Activated CD8-positive, alpha-beta T cell treated with anti-CD3 and anti-CD28 coated beads for 36 hours (primary cell): ENCODE measurements around the gene ZDHHC5. TPM values are rescaled to one million over a fixed set of nuclear protein-coding genes. Genes with fewer than 3 reads are reported as not detected.
A peak's percentile ranks its signal among the peaks of the same experiment; 100 is the strongest.
"Not testable (repeated sequence)": the region's sequence is repeated elsewhere in the genome, so short reads cannot be mapped to it uniquely, and the experiment has no call there.

Experiments
- ATAC-seq: fragments of 200-7000 bp; cut with Tn5 transposase; one replicate; pipeline ENCODE4 v1.10.0; 2021; ENCODE audit warnings: mild to moderate bottlenecking, moderate library complexity
- CTCF ChIA-PET: fragments of 350-600 bp; sonication (Branson Sonifier 250); formaldehyde crosslinking; loops from one replicate; lab custom pipeline; 2021; ENCODE audit warnings: antibody characterized with exemption; lab: Charles Lee
- POLR2A ChIA-PET: fragments of 350-600 bp; sonication (Branson Sonifier 250); formaldehyde crosslinking; loops from one replicate; lab custom pipeline; 2021; ENCODE audit warnings: antibody characterized with exemption; lab: Charles Lee
- DNase-seq: peaks from one replicate; pipeline ENCODE4 v3.0.0-alpha.2; 2020
- H3K27ac Mint-ChIP-seq: one replicate; pipeline ENCODE4 v1.8.0; 2021; ENCODE audit warnings: mild to moderate bottlenecking, mixed read lengths
- H3K27me3 Mint-ChIP-seq: one replicate; pipeline ENCODE4 v1.8.0; 2021; ENCODE audit warnings: mixed read lengths
- H3K36me3 Mint-ChIP-seq: one replicate; pipeline ENCODE4 v1.8.0; 2021; ENCODE audit warnings: low read depth, mixed read lengths
- H3K4me1 Mint-ChIP-seq: one replicate; pipeline ENCODE4 v1.8.0; 2021; ENCODE audit warnings: low read depth, mixed read lengths
- H3K4me3 Mint-ChIP-seq: one replicate; pipeline ENCODE4 v1.8.0; 2021; ENCODE audit warnings: mild to moderate bottlenecking, moderate library complexity, mixed read lengths
- H3K9me3 Mint-ChIP-seq: one replicate; pipeline ENCODE4 v1.8.0; 2021; ENCODE audit warnings: mixed read lengths
- intact Hi-C: fragments of 100-400 bp; cut with micrococcal nuclease; formaldehyde crosslinking; loops from one replicate; pipeline ENCODE4 v1.10.0; 2022
- total RNA-seq, 2 experiments: library from RNA; stranded (reverse); gene quantifications; one replicate each; pipeline ENCODE4 v1.2.3, GENCODE V29; 2021
- TF ChIP-seq, protein P1 (sequence below): fragments of 200-600 bp; IDR thresholded peaks from one replicate; pipeline ENCODE4 v1.8.0; 2022; ENCODE audit warnings: antibody characterized with exemption, mild to moderate bottlenecking

The ZDHHC5 gene
- total RNA-seq, 2 experiments from 2014 or later = 53.7 to 54.8 TPM

GRCh38 chr11:57709802-57710367 lies 42.0 kb downstream of the ZDHHC5 start:
- H3K4me1 Mint-ChIP-seq = peaks cover 43% of the 10 kb centered on the region
- peak overlapping the region; percentile 1 for H3K4me3 Mint-ChIP-seq
- CTCF ChIA-PET = interaction anchor here (1.2 to 3.3 kb wide), 2 partner anchors 91 to 142 kb away, joined by 4 to 18 read pairs; partner anchors contain the start of gene UBE2L6
- no peak for DNase-seq
- TF ChIP-seq, protein P1, sequence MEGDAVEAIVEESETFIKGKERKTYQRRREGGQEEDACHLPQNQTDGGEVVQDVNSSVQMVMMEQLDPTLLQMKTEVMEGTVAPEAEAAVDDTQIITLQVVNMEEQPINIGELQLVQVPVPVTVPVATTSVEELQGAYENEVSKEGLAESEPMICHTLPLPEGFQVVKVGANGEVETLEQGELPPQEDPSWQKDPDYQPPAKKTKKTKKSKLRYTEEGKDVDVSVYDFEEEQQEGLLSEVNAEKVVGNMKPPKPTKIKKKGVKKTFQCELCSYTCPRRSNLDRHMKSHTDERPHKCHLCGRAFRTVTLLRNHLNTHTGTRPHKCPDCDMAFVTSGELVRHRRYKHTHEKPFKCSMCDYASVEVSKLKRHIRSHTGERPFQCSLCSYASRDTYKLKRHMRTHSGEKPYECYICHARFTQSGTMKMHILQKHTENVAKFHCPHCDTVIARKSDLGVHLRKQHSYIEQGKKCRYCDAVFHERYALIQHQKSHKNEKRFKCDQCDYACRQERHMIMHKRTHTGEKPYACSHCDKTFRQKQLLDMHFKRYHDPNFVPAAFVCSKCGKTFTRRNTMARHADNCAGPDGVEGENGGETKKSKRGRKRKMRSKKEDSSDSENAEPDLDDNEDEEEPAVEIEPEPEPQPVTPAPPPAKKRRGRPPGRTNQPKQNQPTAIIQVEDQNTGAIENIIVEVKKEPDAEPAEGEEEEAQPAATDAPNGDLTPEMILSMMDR = no peak
- no peak for ATAC-seq
- no peaks in the 10 kb centered on the region for H3K9me3 Mint-ChIP-seq
- POLR2A ChIA-PET = interaction anchor here (1.2 to 4.2 kb wide), 4 partner anchors 11 to 34 kb away, joined by 3 to 13 read pairs (median 4); partner anchors contain the start of gene SELENOH
- peak overlapping the region; percentile 14 for H3K27ac Mint-ChIP-seq
- peaks cover 16% of the 10 kb centered on the region for H3K36me3 Mint-ChIP-seq
- H3K27me3 Mint-ChIP-seq = no peaks in the 10 kb centered on the region
- intact Hi-C loops = loop anchor here (5.0 kb wide), 1 partner anchor 43 kb away; the partner anchor contains the start of gene ZDHHC5

GRCh38 chr11:57711414-57712255 lies 43.7 kb downstream of the ZDHHC5 start, which contains the start of gene MED19:
Gene MED19, minus strand, starts transcription at chr11:57712215. Its CDS starts 36 bp downstream, at chr11:57712179.
- DNase-seq = peak; percentile 86
- peaks cover 46% of the 10 kb centered on the region for H3K4me1 Mint-ChIP-seq
- TF ChIP-seq, protein P1 = no peak
- no peaks in the 10 kb centered on the region for H3K27me3 Mint-ChIP-seq
- peak; percentile 42 for ATAC-seq
- H3K36me3 Mint-ChIP-seq = peaks cover 18% of the 10 kb centered on the region
- ChIA-PET CTCF (interaction anchor here (1.4 kb wide), 1 partner anchor 89 kb away, joined by 5 read pairs; no protein-coding TSS in a partner anchor), POLR2A (interaction anchor here (1.0 to 2.0 kb wide), 6 partner anchors 9 to 144 kb away, joined by 3 to 8 read pairs (median 5); partner anchors contain the start of genes SELENOH and UBE2L6)
- H3K4me3 Mint-ChIP-seq = peak within 1 kb of the TSS; percentile 85
- no peaks in the 10 kb centered on the region for H3K9me3 Mint-ChIP-seq
- H3K27ac Mint-ChIP-seq = peak within 1 kb of the TSS; percentile 90
- intact Hi-C loops = loop anchor here (1.0 to 5.0 kb wide), 2 partner anchors 30 to 44 kb away; partner anchors contain the start of genes SELENOH and ZDHHC5

DNA sequence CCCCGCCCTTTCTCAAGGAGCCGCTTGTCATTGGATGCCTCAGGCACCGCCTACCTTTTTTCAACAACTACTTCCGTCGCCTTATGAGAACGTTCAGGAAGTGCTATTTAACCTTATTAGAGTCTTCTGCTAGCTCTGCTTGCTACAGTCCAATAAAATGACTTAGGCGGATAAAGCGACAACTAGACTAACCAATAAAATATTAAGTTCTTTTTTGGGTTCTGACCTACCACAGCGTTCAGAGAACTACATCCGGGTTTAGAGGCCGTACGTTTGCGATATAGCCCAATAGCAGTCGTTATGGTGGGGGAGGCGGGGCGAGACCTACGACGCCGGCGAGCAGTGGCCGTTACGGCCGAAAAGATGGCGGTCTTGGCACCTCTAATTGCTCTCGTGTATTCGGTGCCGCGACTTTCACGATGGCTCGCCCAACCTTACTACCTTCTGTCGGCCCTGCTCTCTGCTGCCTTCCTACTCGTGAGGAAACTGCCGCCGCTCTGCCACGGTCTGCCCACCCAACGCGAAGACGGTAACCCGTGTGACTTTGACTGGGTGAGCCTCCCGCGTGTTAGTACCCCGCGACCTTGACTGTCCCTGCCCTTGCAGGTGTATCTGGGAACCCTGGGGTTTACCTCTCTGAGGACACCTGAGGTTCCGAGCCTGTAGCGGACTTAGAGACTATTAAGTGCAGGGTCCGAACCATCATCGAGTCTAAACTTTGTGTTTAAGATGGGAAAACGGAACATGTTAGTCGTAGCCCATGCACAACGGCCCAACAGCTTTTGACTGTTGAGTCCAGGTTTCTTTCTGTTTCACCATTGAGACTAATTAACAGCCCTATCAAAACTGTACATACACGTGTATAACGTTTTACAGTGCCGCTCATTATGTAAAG lies 44.6 kb downstream of the ZDHHC5 start, which contains the start of gene TMX2:
TMX2 (plus strand) TSS at position 338 of the 895 bp plus-strand sequence; CDS start at position 364, 26 bp downstream.
- DNase-seq (peak; percentile 97), ATAC-seq (peak; percentile 91)
- no peaks in the 10 kb centered on the region for H3K9me3 Mint-ChIP-seq
- TF ChIP-seq, protein P1 = no peak
- ChIA-PET POLR2A (interaction anchor here (1.0 to 2.0 kb wide), 6 partner anchors 9 to 145 kb away, joined by 4 to 8 read pairs (median 5); partner anchors contain the start of genes SELENOH and UBE2L6), CTCF (interaction anchor here (1.4 to 3.0 kb wide), 2 partner anchors 88 to 89 kb away, joined by 5 to 18 read pairs; no protein-coding TSS in a partner anchor)
- peaks cover 46% of the 10 kb centered on the region for H3K4me1 Mint-ChIP-seq
- peak within 1 kb of the TSS; percentile 85 for H3K4me3 Mint-ChIP-seq
- intact Hi-C loops = loop anchor here (1.0 to 5.0 kb wide), 2 partner anchors 29 to 45 kb away; partner anchors contain the start of genes SELENOH and ZDHHC5
- H3K27ac Mint-ChIP-seq = peak within 1 kb of the TSS; percentile 90
- no peaks in the 10 kb centered on the region for H3K27me3 Mint-ChIP-seq
- peaks cover 19% of the 10 kb centered on the region for H3K36me3 Mint-ChIP-seq

- Mint-ChIP-seq H3K9me3 (no peaks in the 10 kb centered on the region), H3K27me3 (no peaks in the 10 kb centered on the region), H3K27ac (peak overlapping the region; percentile 90), H3K36me3 (peaks cover 23% of the 10 kb centered on the region), H3K4me1 (peaks cover 41% of the 10 kb centered on the region), H3K4me3 (peak overlapping the region; percentile 85)
- intact Hi-C loops = loop anchor here (5.0 kb wide), 1 partner anchor 47 kb away; the partner anchor contains the start of gene ZDHHC5
- DNase-seq (no peak), ATAC-seq (no peak)
- ChIA-PET POLR2A (interaction anchor here (1.0 to 1.4 kb wide), 4 partner anchors 10 to 33 kb away, joined by 3 to 4 read pairs (median 4); partner anchors contain the start of gene SELENOH), CTCF (interaction anchor here (0.6 to 3.0 kb wide), 8 partner anchors 14 to 146 kb away, joined by 3 to 18 read pairs (median 3); partner anchors contain the start of genes SELENOH and UBE2L6)
- TF ChIP-seq, protein P1 = no peak
Measured at GRCh38 chr11:57713835-57714234, 45.9 kb downstream of the ZDHHC5 start.

DNA sequence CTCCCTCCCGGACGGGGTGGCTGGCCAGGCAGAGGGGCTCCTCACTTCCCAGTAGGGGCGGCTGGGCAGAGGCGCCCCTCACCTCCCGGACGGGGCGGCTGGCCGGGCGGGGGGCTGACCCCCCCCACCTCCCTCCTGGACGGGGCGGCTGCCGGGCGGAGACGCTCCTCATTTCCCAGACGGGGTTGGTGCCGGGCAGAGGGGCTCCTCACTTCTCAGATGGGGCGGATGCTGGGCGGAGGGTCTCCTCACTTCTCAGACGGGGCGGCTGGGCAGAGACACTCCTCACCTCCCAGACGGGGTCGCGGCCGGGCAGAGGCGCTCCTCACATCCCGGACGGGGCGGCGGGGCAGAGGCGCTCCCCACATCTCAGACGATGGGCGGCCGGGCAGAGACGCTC lies 48.8 kb downstream of the ZDHHC5 start:
- CTCF ChIA-PET, POLR2A ChIA-PET, DNase-seq, intact Hi-C loops, H3K27me3 Mint-ChIP-seq, H3K9me3 Mint-ChIP-seq, ATAC-seq, H3K4me3 Mint-ChIP-seq, H3K27ac Mint-ChIP-seq: not testable (repeated sequence)
- H3K36me3 Mint-ChIP-seq = peaks cover 23% of the 10 kb centered on the region
- peaks cover 26% of the 10 kb centered on the region for H3K4me1 Mint-ChIP-seq
